Activated CD4-positive, alpha-beta T cell treated with anti-CD3 and anti-CD28 coated beads, Interleukin-2, amount 50 U/mL, for 1 hour (primary cell): ENCODE data around the gene BCKDHB.
"Not testable (repeated sequence)": the region's sequence is repeated elsewhere in the genome, so short reads cannot be mapped to it uniquely, and the experiment has no call there.

Experiments used
- DNase-seq: peaks from one replicate; pipeline ENCODE4 v3.0.0-alpha.2; 2020

BCKDHB gene

DNA sequence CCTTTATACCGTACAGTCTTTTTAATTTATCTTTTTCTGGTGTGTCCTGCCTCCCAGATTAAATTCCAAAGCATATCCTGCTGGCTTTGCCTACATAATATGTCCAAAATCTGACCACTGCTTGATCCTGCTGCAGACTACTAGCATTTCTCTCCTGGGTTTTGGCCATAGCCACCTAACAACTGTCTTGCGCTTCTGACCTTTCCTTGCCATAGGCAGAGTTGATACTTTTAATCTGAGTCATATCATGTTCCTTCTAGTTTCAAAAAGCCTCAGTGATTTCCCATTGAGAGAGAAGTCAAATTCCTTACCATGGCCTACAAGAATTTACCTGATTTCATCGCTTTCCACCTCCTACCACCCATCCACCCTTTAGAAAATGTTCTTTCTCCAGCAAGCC is 104.8 kb downstream of the BCKDHB start:
- DNase-seq, result no peak

DNA sequence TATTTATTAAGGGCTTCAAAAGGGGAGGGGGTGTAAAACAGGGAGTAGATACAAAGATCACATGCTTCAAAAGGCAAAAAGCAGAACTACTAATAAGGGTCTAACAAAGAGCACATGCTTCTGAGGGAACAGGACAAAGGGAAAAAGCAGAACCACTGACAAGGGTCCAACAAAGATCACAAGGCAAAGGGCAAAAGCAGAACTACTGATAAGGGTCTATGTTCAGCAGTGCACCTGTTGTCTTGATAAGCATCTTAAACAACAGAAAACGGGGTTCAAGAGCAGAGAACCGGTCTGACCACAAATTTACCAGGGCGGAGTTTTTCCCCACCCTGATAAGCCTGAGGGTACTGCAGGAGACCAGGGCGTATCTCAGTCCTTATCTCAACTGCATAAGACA is 105.4 kb downstream of the BCKDHB start:
- not testable (repeated sequence) for DNase-seq

DNA sequence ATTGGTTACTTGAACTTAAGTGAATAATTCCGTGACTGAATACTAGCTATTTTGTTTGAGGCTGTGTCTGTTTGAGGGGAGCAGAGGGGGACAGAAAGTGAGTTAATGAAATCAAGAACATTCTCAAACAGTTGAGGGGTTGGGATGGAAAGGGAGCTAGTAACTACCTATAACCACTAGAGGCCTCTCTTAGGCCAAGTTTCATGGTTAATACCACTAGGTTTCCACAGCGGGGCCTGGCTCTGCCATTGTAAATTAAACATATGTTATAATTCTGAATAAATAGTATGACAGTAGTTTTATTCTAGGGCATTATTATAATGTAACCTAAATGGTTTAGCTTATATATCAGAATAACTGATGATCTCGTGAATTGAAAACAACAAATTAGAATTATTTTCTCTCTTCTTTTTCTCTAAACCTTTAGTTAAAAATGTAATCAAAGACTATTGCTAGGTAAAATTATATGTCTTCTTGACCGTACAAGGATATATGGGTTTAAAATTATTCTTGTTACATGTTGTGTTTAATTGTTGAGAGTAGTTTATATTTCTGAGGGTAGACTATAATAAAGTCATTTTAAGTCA is 108.1 kb downstream of the BCKDHB start:
- no peak for DNase-seq

DNA sequence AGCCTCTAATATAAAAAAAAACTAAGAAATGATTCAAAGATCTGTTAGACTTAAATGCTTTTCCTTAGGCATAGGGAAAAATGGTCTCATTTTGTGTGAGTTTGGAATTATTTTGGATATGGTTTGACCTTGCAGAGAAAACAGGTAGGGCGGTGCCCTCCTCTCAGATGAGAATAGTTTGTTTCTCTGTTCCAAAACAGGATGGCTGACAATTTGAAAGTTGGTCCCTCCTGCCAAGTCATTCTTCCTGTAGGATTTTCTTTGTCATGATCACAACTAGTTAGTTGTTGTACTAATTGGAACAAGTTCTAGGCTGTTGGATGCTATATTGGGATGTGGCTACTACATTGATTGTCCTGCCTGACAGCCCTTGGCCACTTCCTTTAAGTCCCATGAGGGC is 108.6 kb downstream of the BCKDHB start:
- no peak for DNase-seq

DNA sequence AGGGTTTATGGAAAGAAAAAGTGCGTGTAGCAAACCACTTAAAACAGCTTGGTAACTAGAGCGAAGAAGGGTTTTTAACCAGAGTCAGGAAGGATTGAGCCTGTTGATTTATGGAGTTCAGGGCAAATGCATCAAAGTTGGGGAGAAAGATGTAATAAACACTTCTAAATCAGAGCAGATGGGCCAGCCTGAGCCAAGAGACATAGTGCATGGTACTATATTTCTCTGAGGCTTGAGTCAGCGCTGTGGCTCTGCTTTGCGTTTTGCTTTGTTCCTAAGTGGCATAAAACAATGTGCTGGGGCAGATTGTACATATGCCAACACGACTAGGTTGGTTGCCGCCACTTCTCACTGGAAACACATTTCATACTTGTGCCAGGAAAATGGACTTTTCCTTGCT is 111.3 kb downstream of the BCKDHB start:
- DNase-seq, result no peak

DNA sequence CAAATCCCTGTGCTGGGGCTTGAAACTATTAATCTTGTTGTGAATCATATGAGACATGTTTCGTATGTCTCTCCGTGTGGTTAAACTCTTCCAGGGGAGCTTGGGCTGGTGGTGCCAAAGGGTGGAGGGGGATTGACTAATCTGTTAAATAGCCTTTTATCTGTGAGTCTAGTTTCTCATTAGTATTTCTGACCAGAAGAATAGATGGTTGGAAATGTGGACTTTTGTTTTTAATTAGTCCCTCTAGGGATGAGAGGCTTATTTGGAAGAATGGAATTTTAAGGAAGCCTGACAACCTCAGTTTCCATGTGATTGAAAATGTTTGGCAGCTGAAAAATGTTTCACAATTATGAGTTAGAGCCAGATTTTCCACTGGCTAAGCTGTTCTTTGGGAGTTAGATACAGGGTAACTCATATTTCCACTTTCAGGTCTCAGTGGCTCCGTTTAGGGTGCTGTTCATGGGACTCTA is 117.3 kb downstream of the BCKDHB start:
- no peak for DNase-seq

DNA sequence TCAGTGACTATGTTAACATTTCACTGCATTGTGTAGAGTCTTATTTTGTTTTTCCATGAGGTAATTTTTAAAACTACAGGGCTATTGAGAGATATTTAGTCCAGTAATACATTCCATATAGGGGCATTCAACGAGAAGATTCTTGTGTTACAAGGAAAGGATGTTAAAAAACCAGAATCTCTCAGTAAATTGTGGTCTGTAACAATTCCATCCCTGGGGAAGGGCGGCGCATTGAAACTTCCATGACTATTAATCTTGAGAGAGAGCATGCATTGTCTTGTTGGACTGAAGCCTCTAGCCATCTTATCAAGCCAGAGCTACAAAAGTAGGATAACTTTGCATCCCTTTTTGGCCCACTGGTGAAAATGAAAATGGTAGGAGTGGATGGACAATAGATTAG is 119.7 kb downstream of the BCKDHB start:
- no peak for DNase-seq

DNA sequence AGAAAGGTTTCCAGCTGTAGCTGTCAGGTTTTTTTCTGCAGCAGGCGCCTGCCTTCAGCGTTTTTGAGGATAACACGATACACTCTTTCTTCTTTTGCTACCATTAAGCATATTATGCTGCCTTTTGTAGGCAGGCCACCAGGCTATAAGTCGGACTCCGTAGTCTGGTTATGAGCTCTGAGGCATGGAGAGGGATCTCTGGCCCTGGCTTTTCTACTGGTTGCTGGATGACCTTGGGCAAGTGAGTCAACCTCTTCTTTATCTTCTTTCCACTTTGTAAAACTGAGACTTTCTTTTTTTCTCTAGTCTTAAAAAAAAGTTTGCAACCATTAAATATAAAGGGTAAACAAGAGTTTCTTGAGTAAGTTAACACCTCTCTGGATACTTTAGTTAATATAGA is 120.2 kb downstream of the BCKDHB start:
- DNase-seq, result no peak

DNA sequence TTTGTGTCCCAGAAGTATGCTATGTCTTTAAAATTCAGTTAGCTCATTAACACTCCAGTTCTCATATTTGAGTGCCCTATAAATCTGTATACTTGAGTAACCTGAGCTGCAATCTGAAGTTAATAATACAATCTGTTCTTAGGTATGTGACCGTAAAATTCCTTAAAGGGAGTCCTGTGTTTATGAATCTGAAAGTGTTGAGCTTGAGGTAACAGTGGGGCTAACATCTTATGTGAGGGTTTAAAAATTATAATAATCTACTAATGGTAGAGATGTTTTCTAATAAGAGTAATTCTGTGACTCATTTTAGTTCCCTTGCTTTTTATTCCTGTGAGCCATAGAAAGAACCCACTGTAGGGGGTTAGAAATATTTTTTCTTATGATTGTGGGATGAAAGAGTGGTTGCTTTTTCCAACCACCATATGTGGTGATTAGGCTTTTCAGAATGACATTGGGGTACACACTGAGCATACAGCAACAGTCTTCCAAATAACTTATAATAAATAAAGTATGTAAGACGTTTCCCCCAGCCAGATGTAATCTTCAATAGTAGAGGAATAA is 121.2 kb downstream of the BCKDHB start:
- no peak for DNase-seq

DNA sequence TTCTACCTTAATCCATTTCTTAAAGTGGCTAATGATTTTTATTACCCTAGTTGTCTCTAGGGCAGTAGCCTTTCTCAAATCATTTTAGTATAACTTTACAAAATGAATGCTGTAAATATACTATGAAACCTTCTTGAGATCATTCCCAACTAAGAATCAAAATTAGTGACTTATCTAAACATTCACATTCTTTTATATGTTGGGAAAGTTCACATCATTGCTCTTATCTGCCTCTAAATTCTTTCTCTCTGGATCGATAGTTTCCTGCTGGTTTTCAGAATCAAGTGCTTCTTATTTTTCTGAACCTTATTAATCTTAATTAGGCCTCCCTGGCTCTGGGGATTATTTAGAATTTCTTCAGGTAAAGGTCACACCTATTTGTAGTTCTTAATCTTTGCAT is 126.8 kb downstream of the BCKDHB start:
- DNase-seq, result no peak

DNA sequence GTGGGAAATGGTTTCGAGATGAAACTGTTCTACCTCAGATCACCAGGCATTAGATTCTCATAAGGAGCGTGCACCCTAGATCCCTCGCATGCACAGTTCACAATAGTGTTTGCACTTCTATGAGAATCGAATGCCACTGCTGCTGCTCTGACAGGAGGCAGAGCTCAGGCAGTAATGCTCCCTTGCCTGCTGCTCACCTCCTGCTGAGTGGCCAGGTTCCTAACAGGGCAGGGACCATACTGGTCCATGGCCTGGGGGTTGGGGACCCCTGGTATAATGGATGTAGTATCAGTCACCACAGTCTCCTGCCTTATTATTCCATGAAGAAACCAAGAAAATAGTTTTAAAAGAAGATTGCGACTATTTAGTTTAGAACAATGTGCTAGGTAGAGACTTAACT is 127.5 kb downstream of the BCKDHB start:
- no peak for DNase-seq

DNA sequence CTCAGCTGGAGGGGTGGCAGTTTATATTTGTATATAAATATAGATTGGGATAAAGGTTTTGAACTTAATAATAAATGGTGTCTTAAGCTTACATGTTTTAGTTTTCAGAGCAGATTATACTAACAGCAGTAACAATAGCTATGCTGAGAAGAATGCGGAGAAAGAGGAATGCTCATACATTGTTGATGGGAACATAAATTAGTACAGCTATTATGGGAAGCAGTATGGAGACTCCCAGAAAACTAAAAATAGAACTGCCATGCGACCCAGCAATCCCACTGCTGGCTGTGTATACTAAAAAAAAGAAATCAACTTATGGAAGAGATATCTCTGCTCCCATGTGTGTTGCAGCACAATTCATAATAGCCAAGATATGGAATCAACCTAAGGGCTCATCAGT is 127.9 kb downstream of the BCKDHB start:
- no peak for DNase-seq

DNA sequence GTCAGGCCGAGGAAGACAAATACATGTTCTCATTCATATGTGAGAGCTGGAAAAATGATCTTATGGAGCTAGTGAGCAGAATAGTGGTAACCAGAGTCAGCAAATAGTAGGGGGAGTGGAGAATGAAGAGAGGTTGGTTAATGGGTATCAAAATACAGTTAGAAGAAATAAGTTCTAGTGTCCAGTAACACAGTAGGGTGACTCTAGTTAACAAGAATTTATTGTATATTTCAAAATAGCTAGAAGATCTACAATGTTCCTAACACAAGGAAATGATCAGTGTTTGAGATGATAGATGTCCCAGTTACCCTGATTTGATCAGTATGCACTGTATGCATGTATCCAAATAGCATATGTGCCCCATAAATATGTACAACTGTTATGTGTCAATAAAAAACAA is 128.4 kb downstream of the BCKDHB start:
- no peak for DNase-seq

DNA sequence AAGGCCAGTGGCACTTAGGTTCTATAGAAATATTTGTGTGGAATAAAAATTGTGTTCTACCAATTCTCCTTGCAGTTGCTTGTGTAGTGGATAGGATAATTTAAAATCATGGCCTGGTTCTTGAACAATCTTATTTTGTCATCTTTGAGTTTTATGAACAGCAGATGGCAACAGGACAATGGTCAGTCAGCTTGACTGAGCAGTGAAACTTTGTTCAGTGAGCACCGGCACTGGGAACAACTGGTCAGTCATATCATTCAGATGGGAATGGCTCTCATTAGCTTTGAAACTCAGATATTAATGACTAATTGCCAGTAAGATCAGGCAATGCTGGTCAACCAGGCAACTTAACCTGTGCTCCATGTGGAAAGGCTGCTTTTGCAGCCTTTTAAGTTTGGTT is 129.2 kb downstream of the BCKDHB start:
- no peak for DNase-seq

DNA sequence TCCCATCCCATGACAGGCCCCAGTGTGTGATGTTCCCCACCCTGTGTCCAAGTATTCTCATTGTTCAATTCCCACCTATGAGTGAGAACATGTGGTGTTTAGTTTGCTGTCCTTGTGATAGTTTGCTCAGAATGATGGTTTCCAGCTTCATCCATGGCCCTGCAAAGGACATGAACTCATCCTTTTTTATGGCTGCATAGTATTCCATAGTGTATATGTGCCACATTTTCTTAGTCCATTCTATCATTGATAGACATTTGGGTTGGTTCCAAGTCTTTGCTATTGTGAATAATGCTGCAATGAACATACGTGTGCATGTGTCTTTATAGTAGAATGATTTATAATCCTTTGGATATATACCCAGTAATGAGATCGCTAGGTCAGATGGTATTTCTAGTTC is 132.3 kb downstream of the BCKDHB start:
- not testable (repeated sequence) for DNase-seq

DNA sequence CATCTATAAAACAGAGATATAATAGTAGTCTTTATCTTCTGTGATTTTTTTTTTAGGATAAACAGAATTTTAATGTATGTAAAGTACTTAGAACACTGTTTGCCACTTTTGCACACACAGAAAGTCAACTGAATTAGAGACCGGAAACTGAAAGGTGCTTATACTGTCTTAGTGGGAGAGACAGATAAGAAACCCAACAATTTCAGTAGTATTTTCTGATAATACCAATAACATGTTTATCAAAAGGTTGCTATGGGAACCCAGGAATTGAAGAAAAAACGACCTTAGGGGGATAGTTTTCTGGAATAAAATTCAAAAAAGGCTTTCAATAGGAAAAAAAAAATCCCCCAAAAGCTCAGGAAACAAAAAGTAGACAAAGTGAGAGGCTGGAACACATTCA is 138.6 kb downstream of the BCKDHB start:
- no peak for DNase-seq

DNA sequence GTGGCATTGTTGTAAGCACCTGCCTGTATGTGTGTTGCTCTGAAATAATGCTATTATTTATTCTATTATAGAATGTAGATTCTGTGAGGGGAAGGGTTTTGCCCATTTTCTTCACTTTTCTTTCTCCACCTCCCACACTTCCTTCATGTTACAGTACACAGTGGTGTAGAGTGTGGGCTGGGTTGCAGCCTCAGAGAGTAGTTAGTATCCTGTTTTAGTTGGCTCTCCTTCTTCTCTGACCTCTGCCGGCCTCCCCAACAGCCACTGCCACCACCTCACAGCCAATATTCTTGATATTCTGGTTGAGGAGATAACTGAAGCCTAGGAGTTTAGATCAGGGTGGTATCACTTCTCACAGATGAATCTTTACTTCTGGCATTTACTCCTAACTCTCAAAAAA is 143.4 kb downstream of the BCKDHB start:
- no peak for DNase-seq

DNA sequence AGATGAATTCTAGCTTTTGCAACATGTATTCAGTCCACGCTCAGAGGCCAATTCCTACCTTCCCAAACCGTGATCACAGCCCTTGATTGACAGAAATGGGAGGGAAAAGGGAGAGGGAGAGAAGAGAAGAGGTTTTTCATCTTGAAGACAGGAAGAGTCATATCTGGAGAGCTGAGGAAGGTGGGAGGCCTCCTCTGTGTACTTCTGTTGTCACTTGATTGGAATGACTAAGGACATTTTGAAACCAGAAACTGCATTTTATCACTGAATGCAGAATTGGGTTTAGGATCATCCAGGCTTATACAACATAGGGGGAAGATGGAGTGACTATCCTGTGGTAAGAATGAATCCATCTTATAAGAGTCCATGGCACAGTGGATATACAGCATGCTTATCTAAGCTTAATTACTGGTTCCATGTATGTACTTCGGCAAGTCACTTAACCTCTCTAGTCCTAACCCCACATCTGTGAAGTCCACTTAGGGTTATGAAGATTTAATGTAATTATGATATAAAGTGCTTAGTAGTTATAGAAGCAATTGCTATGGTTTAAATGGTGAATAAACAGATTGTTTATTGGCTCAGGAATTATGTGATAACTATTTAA is 144.0 kb downstream of the BCKDHB start:
- DNase-seq, result no peak

DNA sequence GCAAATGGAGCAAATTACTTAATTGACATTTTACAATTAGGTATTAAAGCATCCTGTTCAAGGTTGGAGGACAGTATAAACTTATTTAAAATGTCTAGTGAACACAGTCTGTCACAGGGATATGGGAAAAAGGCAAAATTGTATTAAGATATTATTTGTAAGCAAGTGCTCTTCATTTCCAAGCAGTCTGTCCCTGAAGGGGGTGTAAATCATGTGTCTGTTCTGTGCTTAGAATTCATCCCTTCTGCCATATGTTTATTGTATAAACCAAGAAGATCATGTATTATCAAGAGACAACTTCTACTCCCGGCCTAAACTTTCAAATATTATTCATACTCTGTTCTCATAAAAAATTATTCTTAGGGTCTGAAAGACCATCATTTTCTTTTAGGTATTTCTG is 144.8 kb downstream of the BCKDHB start:
- DNase-seq, result no peak

DNA sequence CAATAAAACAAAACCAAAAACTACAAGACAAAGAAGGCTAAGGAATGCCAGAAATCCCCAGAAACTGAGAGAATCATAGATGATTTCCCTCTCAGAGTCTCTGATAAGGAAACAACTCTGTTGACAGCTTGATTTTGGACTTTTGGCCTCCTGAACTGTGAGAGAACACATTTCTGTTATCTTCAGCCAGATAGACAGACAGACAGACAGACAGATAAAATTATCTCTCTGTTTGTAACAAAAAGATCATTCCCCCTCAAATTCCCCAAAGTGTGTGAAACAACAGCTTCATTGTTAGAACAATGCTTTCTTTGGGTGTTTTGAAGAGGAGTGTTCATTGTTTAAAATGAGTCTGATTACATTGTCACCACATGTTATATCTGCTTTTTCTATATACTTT is 148.2 kb downstream of the BCKDHB start:
- no peak for DNase-seq

DNA sequence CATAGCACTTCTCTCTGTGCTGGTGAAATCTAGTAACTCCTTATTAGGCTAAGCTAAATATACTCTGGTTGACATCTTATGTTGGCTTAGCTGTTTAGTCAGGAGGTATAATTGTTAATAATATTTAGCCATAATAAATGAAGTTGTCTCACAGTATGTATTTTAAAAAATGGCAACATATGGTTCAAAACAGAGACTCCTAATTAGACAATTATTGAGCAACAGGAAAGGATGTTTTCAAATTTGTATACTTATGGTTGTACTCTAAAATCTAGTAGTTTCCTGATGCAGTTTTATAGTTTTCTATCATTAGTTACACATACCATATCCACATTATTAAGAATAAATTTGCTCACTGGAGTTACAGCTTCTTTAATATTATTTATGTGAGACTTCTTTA is 150.2 kb downstream of the BCKDHB start:
- DNase-seq, result no peak

DNA sequence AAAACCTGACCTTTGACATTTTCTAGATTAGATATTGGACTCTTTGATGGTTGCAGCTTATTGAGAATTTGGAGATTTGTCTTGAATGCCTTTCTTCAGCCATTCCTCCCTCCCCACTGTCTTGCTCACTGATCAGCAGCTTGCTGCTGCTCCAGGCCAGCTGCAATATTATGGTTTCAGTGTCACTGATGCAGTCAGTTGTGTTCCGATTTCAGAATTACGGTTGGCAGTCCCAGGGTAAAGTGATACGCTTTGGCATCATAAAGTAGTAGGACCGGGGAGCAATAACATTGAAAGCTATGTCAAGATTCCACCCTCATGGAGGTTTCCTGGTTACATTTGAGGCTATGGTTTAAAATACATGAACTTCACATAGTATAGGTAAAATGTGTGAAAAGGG is 152.6 kb downstream of the BCKDHB start:
- DNase-seq, result no peak

DNA sequence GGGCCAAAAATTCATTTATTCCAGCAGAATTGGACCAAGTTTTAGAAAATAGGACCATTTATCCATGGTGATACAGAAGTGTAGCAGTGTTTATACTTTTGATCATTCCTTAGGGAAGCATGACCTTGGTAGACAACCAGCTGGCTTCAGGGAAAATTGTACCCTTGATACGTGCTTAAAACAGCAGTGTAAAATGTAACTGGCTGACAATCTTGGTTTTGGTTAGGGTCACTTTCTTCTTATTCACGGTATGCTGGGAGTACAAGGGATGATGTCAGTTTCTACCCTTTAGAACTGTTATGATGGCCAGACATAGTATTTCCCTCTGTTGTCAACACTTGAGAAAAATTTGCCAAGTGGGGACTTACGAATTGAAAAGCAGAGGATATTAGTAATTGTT is 157.1 kb downstream of the BCKDHB start:
- DNase-seq, result no peak

DNA sequence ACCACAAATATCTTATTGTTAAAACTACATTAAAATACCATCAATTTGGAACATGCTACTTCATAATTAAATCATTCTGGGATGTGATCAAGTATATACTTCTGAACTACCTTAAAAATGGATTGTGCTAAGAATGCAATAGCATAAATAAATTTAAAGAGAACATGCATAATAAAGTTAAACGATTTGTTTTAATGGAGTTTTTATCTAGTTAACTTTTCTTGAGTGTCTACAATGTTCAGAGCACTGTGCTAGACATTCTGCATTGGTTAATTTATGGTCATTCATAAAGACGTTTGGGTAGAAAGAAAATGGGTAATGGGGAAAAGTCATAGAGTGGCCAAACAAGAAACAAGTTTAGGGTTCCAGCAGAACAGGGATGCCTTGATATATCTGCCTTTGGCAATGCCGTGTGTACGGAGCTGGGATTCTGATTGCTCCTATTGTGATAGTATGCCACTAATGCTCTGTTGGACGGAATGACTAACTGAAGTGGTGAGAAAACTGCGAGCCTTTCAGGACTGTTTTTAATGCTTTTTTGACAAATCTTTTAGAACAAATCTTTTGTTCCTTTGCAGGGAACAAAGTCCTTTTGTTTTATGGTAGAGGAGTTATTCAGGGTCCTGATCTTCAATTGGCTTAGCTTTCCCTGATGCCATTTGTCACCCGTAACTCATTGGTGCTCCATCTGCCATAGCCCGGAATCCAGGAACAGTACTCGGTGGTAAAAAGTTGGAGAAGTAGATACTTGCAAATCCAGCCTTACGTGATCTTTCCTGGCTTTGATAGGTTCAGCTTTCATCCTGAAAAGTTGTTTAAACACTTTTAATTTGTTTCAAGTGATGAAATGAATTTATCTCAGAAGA is 162.6 kb downstream of the BCKDHB start:
- no peak for DNase-seq
